IMR-90 (cell line): ENCODE data around the gene GADL1. TPM values are rescaled to one million over a fixed set of nuclear protein-coding genes. Genes with fewer than 3 reads are reported as not detected.

Source experiments
- ATAC-seq: fragments of 200-7000 bp; cut with Tn5 transposase; 2 replicates; pipeline ENCODE4 v1.9.1; 2020; ENCODE audit warnings: low read depth, mild to moderate bottlenecking, moderate library complexity
- BruUV-seq: library from RNA; stranded (reverse); fragments of 400-500 nt; replicated peaks from 2 replicates; lab custom pipeline; 2021; lab: Mats Ljungman, UMichigan
- CTCF ChIA-PET: fragments of 300-600 bp; formaldehyde crosslinking; extraction: SDS; loops from one replicate; lab custom pipeline; 2021; ENCODE audit warnings: antibody characterized with exemption; lab: Yijun Ruan, JAX
- POLR2A ChIA-PET: fragments of 300-600 bp; sonication (Branson Sonifier 250); formaldehyde crosslinking; loops from one replicate; lab custom pipeline; 2022; ENCODE audit warnings: antibody characterized with exemption; ENCODE audit not compliant: unreplicated experiment; lab: Charles Lee
- DNase-seq: peaks from one replicate; pipeline ENCODE4 v3.0.0; 2013
- H2AFZ ChIP-seq: replicated peaks from 2 replicates; pipeline ENCODE3; 2013; ENCODE audit warnings: low read length, mild to moderate bottlenecking; ENCODE audit not compliant: poor library complexity
- H2AK5ac ChIP-seq: 2 replicates; pipeline ENCODE4 v1.6.1; 2013; ENCODE audit warnings: low read depth, low read length, inconsistent platforms
- H2AK9ac ChIP-seq: replicated peaks from 2 replicates; pipeline ENCODE3; 2013; ENCODE audit warnings: mild to moderate bottlenecking, low read depth, low read length, moderate library complexity; ENCODE audit not compliant: poor library complexity
- H2BK120ac ChIP-seq: 2 replicates; pipeline ENCODE4 v1.6.1; 2013; ENCODE audit warnings: low read depth, low read length, inconsistent platforms
- H2BK15ac ChIP-seq: 3 replicates; pipeline ENCODE4 v1.6.1; 2013; ENCODE audit warnings: low read depth, low read length, inconsistent platforms
- H2BK20ac ChIP-seq: 2 replicates; pipeline ENCODE4 v1.6.1; 2013; ENCODE audit warnings: low read depth, mild to moderate bottlenecking, inconsistent platforms, low read length, moderate library complexity
- H2BK5ac ChIP-seq: 2 replicates; pipeline ENCODE4 v1.6.1; 2013; ENCODE audit warnings: mild to moderate bottlenecking, low read depth, low read length, inconsistent platforms; ENCODE audit not compliant: poor library complexity, severe bottlenecking
- H3K14ac ChIP-seq: replicated peaks from 2 replicates; pipeline ENCODE4 v1.6.1; 2013; ENCODE audit warnings: low read depth, low read length, inconsistent platforms
- H3K18ac ChIP-seq: 2 replicates; pipeline ENCODE4 v1.6.1; 2013; ENCODE audit warnings: low read depth, low read length, control low read depth
- H3K23ac ChIP-seq: 2 replicates; pipeline ENCODE4 v1.6.1; 2013; ENCODE audit warnings: low read depth, low read length, inconsistent platforms
- H3K27ac ChIP-seq: 2 replicates; pipeline ENCODE4 v1.5.1; 2013; ENCODE audit warnings: mild to moderate bottlenecking, control low read depth, low read length; ENCODE audit not compliant: insufficient read depth
- H3K27me3 ChIP-seq: 2 replicates; pipeline ENCODE4 v1.6.1; 2013; ENCODE audit warnings: low read length; ENCODE audit not compliant: control insufficient read depth, insufficient read depth
- H3K36me3 ChIP-seq: 2 replicates; pipeline ENCODE4 v1.6.1; 2013; ENCODE audit warnings: low read length, mixed read lengths; ENCODE audit not compliant: control insufficient read depth, insufficient read depth
- H3K4ac ChIP-seq: 2 replicates; pipeline ENCODE4 v1.6.1; 2013; ENCODE audit warnings: low read depth, low read length, inconsistent platforms
- H3K4me1 ChIP-seq: 2 replicates; pipeline ENCODE4 v1.6.1; 2013; ENCODE audit warnings: low read length, mixed read lengths; ENCODE audit not compliant: control insufficient read depth, insufficient read depth
- H3K4me2 ChIP-seq: 2 replicates; pipeline ENCODE4 v1.6.1; 2013; ENCODE audit warnings: low read depth, mild to moderate bottlenecking, control low read depth, low read length, moderate library complexity
- H3K4me3 ChIP-seq: 2 replicates; pipeline ENCODE4 v1.5.1; 2013; ENCODE audit warnings: low read depth, mild to moderate bottlenecking, control low read depth, low read length, moderate library complexity; ENCODE audit not compliant: insufficient read depth
- H3K56ac ChIP-seq: 2 replicates; pipeline ENCODE4 v1.6.1; 2013; ENCODE audit warnings: low read length, inconsistent platforms; ENCODE audit not compliant: insufficient read depth; ENCODE audit errors: extremely low read depth
- H3K79me1 ChIP-seq, 2 experiments: 2 replicates each; pipeline ENCODE4 v1.6.1; 2013; ENCODE audit warnings: low read length in 2 of 2, inconsistent platforms in 1 of 2, low read depth in 1 of 2
- H3K9ac ChIP-seq: 2 replicates; pipeline ENCODE4 v1.6.1; 2013; ENCODE audit warnings: low read depth, low read length, control low read depth
- H3K9me1 ChIP-seq: 2 replicates; pipeline ENCODE4 v1.6.1; 2013; ENCODE audit warnings: low read length, inconsistent platforms; ENCODE audit not compliant: insufficient read depth
- H3K9me3 ChIP-seq: 2 replicates; pipeline ENCODE4 v1.6.1; 2013; ENCODE audit warnings: low read length; ENCODE audit not compliant: control insufficient read depth, insufficient read depth
- H4K20me1 ChIP-seq: 2 replicates; pipeline ENCODE4 v1.6.1; 2013; ENCODE audit warnings: low read length, inconsistent platforms; ENCODE audit not compliant: insufficient read depth
- H4K5ac ChIP-seq: 2 replicates; pipeline ENCODE4 v1.6.1; 2013; ENCODE audit warnings: mild to moderate bottlenecking, low read depth, low read length, control low read depth
- H4K8ac ChIP-seq, 2 experiments: 2 replicates each; pipeline ENCODE4 v1.6.1; 2013; ENCODE audit warnings: low read depth in 2 of 2, low read length in 2 of 2, control low read depth in 1 of 2, inconsistent platforms in 1 of 2
- H4K91ac ChIP-seq: 2 replicates; pipeline ENCODE4 v1.6.1; 2013; ENCODE audit warnings: low read depth, low read length, inconsistent platforms; ENCODE audit not compliant: insufficient read depth
- BHLHE40 ChIP-seq: fragments of 150-350 bp; IDR thresholded peaks from 2 replicates; pipeline ENCODE4 v1.6.1; 2016; ENCODE audit warnings: mild to moderate bottlenecking, low read depth, low read length
- CEBPB ChIP-seq: IDR thresholded peaks from 2 replicates; pipeline ENCODE4 v1.6.1; 2012; ENCODE audit warnings: low read depth, low read length, improper control_type of control experiment
- CHD1 ChIP-seq: IDR thresholded peaks from 2 replicates; pipeline ENCODE4 v1.6.1; 2012; ENCODE audit warnings: low read depth, low read length, improper control_type of control experiment
- CTCF ChIP-seq: conservative IDR thresholded peaks from 2 replicates; pipeline ENCODE4 v1.5.1; 2012; ENCODE audit warnings: mild to moderate bottlenecking, low read depth, low read length, improper control_type of control experiment
- ELK1 ChIP-seq: fragments of 150-350 bp; IDR thresholded peaks from 2 replicates; pipeline ENCODE4 v1.6.1; 2016; ENCODE audit warnings: low read depth, mild to moderate bottlenecking, low read length, moderate library complexity, borderline replicate concordance
- FOS ChIP-seq: fragments of 150-350 bp; IDR thresholded peaks from 2 replicates; pipeline ENCODE4 v1.6.1; 2016; ENCODE audit warnings: low read depth, low read length
- MAFK ChIP-seq: IDR thresholded peaks from 2 replicates; pipeline ENCODE4 v1.6.1; 2012; ENCODE audit warnings: low read depth, low read length, improper control_type of control experiment
- MAZ ChIP-seq: IDR thresholded peaks from 2 replicates; pipeline ENCODE4 v1.6.1; 2012; ENCODE audit warnings: low read depth, mild to moderate bottlenecking, low read length, improper control_type of control experiment, moderate library complexity, borderline replicate concordance
- MXI1 ChIP-seq: IDR thresholded peaks from 2 replicates; pipeline ENCODE4 v1.6.1; 2012; ENCODE audit warnings: low read depth, mild to moderate bottlenecking, low read length, moderate library complexity, borderline replicate concordance
- NFE2L2 ChIP-seq: fragments of 150-350 bp; IDR thresholded peaks from 2 replicates; pipeline ENCODE4 v1.6.1; 2016; ENCODE audit warnings: low read depth, mild to moderate bottlenecking, low read length
- POLR2A ChIP-seq: IDR thresholded peaks from 2 replicates; pipeline ENCODE4 v1.6.1; 2012; ENCODE audit warnings: mild to moderate bottlenecking, low read depth, low read length
- RAD21 ChIP-seq: IDR thresholded peaks from 2 replicates; pipeline ENCODE4 v1.6.1; 2012; ENCODE audit warnings: low read length, improper control_type of control experiment
- RCOR1 ChIP-seq: IDR thresholded peaks from 2 replicates; pipeline ENCODE4 v1.6.1; 2012; ENCODE audit warnings: mild to moderate bottlenecking, low read length, improper control_type of control experiment; ENCODE audit not compliant: insufficient replicate concordance
- RFX5 ChIP-seq: IDR thresholded peaks from 2 replicates; pipeline ENCODE4 v1.8.0; 2012; ENCODE audit warnings: low read depth, mild to moderate bottlenecking, low read length, moderate library complexity
- SMC3 ChIP-seq: fragments of 150-350 bp; IDR thresholded peaks from 2 replicates; pipeline ENCODE4 v1.6.1; 2016; ENCODE audit warnings: low read depth, mild to moderate bottlenecking, antibody characterized with exemption, low read length, moderate library complexity
- USF2 ChIP-seq: fragments of 150-350 bp; IDR thresholded peaks from 2 replicates; pipeline ENCODE4 v1.6.1; 2017; ENCODE audit warnings: mild to moderate bottlenecking, antibody characterized with exemption, low read length, low read depth
- WGBS, 2 experiments: methylation state at CpG; one replicate each; pipeline versions ENCODE4 v1.1.5 to v1.1.7; 2013; ENCODE audit warnings: missing lambda C conversion rate in 2 of 2; ENCODE audit not compliant: insufficient read length in 1 of 2; ENCODE audit errors: extremely low coverage in 2 of 2; 5-methylcytosine and 5-hydroxymethylcytosine counted together
- dilution Hi-C: fragments of 300-500 bp; cut with HindIII; formaldehyde crosslinking; loops from one replicate; pipeline ENCODE4 v1.14.3; 2018; ENCODE audit warnings: low sequenced_read_pairs; ENCODE audit not compliant: unreplicated experiment
- in situ Hi-C: fragments of 300-500 bp; cut with MboI; formaldehyde crosslinking; loops from 3 replicates; pipeline ENCODE4 v1.14.3; 2019; ENCODE audit warnings: low sequenced_read_pairs, inconsistent platforms, mixed read lengths
- intact Hi-C: fragments of 100-400 bp; cut with micrococcal nuclease; formaldehyde crosslinking; loops from 2 replicates; pipeline ENCODE4 v1.10.0; 2022
- polyA plus RNA-seq, 3 experiments: library from polyadenylated mRNA; depleted of rRNA; stranded (reverse); fragments of >200 nt; gene quantifications; 2 replicates each; pipeline ENCODE4 v1.2.3, GENCODE V29; 2012; ENCODE audit warnings: low replicate concordance in 1 of 3
- total RNA-seq: library from RNA; depleted of rRNA; stranded (reverse); fragments of >200 nt; gene quantifications from 2 replicates; pipeline ENCODE4 v1.2.3, GENCODE V29; 2012

The GADL1 gene
- total and polyA plus RNA-seq, 2 of the 4 experiments (the other 2 are of a cell fraction), result not detected

- Histone ChIP-seq H3K27ac (no peak overlapping the region), H3K36me3 (no peaks in the 10 kb centered on the region), H4K91ac (no peak overlapping the region), H2AK9ac (no peak overlapping the region), H3K56ac (no peak overlapping the region), H2BK120ac (no peak overlapping the region), H3K4me3 (no peak overlapping the region), H3K14ac (no peak overlapping the region), H4K5ac (no peak overlapping the region), H3K9me1 (no peaks in the 10 kb centered on the region), H3K4me1 (no peaks in the 10 kb centered on the region), H2AFZ (no peak overlapping the region), H2BK5ac (no peak overlapping the region), H3K4me2 (no peak overlapping the region), H4K8ac (no peak overlapping the region), H3K79me1 (no peaks in the 10 kb centered on the region), H3K9ac (no peak overlapping the region), H3K23ac (no peak overlapping the region), H4K20me1 (no peaks in the 10 kb centered on the region), H2BK15ac (no peak overlapping the region), H3K27me3 (no peaks in the 10 kb centered on the region), H2BK20ac (no peak overlapping the region), H3K18ac (no peak overlapping the region), H3K9me3 (peaks cover 3% of the 10 kb centered on the region; the same call in 1 of the 2 replicates), H3K4ac (no peak overlapping the region), H2AK5ac (no peak overlapping the region)
- intact Hi-C loops, result no loop called here
- ATAC-seq (no peak), DNase-seq (no peak)
- no peak for TF ChIP-seq RFX5
- no peak for TF ChIP-seq ELK1
- no peak for TF ChIP-seq USF2
- no peak for TF ChIP-seq CEBPB
- no peak for TF ChIP-seq RCOR1
- TF ChIP-seq MAZ, result no peak
- no peak for TF ChIP-seq MXI1
- TF ChIP-seq BHLHE40, result no peak
- no peak for TF ChIP-seq MAFK
- no peak for TF ChIP-seq CTCF
- TF ChIP-seq POLR2A, result no peak
- no peak for TF ChIP-seq NFE2L2
- no peak for TF ChIP-seq CHD1
- no peak for TF ChIP-seq RAD21
- TF ChIP-seq FOS, result no peak
- TF ChIP-seq SMC3, result no peak
- dilution Hi-C loops, result no loop called here
- ChIA-PET CTCF (no interaction called here), POLR2A (no interaction called here)
- BruUV-seq, result no TSS peak
- in situ Hi-C loops, result no loop called here
- WGBS, 2 experiments, result no CpG with 5 or more reads among the region's 1 CpG
Observed at GRCh38 chr3:30918761-30919160, 24.3 kb upstream of the GADL1 start.
